Measurements from ENCODE around the gene MPPED1. TPM values are rescaled to one million over a fixed set of nuclear protein-coding genes. Genes with fewer than 3 reads are reported as not detected.

The MPPED1 gene
- total and polyA plus RNA-seq, 2 donors (not counting 1 experiment from before 2014, with no cell fraction given), result not detected

- Histone ChIP-seq H3K79me2 (ENCODE audit: control insufficient read depth, insufficient read depth, low read length) (no peaks in the 10 kb centered on the region), H3K4me3 (replicated peaks in 1 of 4; ENCODE audit: control extremely low read depth in 1 of 4, insufficient read depth in 1 of 4, low read depth in 3 of 4, low read length in 4 of 4) (no peak overlapping the region), H3K9me3 (ENCODE audit: control insufficient read depth, insufficient read depth, low read depth, low read length) (no peaks in the 10 kb centered on the region), H3K4me1 (ENCODE audit: control insufficient read depth, extremely low read depth, insufficient read depth, low read length) (no peaks in the 10 kb centered on the region), H3K27ac (ENCODE audit: insufficient read depth, low read length) (no peak overlapping the region), H3K27me3 (ENCODE audit: control insufficient read depth, insufficient read depth, low read length) (no peaks in the 10 kb centered on the region), H4K20me1 (ENCODE audit: control insufficient read depth, extremely low read depth, insufficient read depth, low read length) (no peaks in the 10 kb centered on the region), H2AFZ (ENCODE audit: low read length) (no peak overlapping the region), H3K36me3 (ENCODE audit: control insufficient read depth, insufficient read depth, low read length) (no peaks in the 10 kb centered on the region), H3K9ac (ENCODE audit: insufficient read depth, low read length) (no peak overlapping the region), H3K4me2 (ENCODE audit: extremely low read depth, insufficient read depth, low read length) (no peak overlapping the region)
- TF ChIP-seq CTCF (conservative IDR thresholded peaks at IDR 0.05 in 1 of 2, IDR thresholded peaks at IDR 0.05 in 1 of 2; ENCODE audit: low read depth in 1 of 2, low read length in 2 of 2) (no peak), EZH2 (IDR thresholded peaks at IDR 0.05; ENCODE audit: low read length, missing control alignments) (no peak)
- DNase-seq (ENCODE audit: low read depth in 2 of 2), result no peak
Measured at GRCh38 chr22:43528601-43529360, 117.0 kb downstream of the MPPED1 start.

- DNase-seq (ENCODE audit: low read depth in 2 of 2), result no peak
- H3K27me3 ChIP-seq (ENCODE audit: control insufficient read depth, insufficient read depth, low read length), result no peaks in the 10 kb centered on the region
- no peak overlapping the region for H2AFZ ChIP-seq (ENCODE audit: low read length)
- H3K9me3 ChIP-seq (ENCODE audit: control insufficient read depth, insufficient read depth, low read depth, low read length), result no peaks in the 10 kb centered on the region
- no peaks in the 10 kb centered on the region for H3K79me2 ChIP-seq (ENCODE audit: control insufficient read depth, insufficient read depth, low read length)
- H4K20me1 ChIP-seq (ENCODE audit: control insufficient read depth, extremely low read depth, insufficient read depth, low read length), result no peaks in the 10 kb centered on the region
- TF ChIP-seq EZH2 (IDR thresholded peaks at IDR 0.05; ENCODE audit: low read length, missing control alignments) (no peak), CTCF (conservative IDR thresholded peaks at IDR 0.05 in 1 of 2, IDR thresholded peaks at IDR 0.05 in 1 of 2; ENCODE audit: low read depth in 1 of 2, low read length in 2 of 2) (no peak)
- H3K4me2 ChIP-seq (ENCODE audit: extremely low read depth, insufficient read depth, low read length), result no peak overlapping the region
- no peaks in the 10 kb centered on the region for H3K4me1 ChIP-seq (ENCODE audit: control insufficient read depth, extremely low read depth, insufficient read depth, low read length)
- no peak overlapping the region for H3K27ac ChIP-seq (ENCODE audit: insufficient read depth, low read length)
- no peaks in the 10 kb centered on the region for H3K36me3 ChIP-seq (ENCODE audit: control insufficient read depth, insufficient read depth, low read length)
- no peak overlapping the region for H3K4me3 ChIP-seq (replicated peaks in 1 of 4; ENCODE audit: control extremely low read depth in 1 of 4, insufficient read depth in 1 of 4, low read depth in 3 of 4, low read length in 4 of 4)
- no peak overlapping the region for H3K9ac ChIP-seq (ENCODE audit: insufficient read depth, low read length)
Measured at GRCh38 chr22:43529461-43529860, 117.6 kb downstream of the MPPED1 start.

- TF ChIP-seq EZH2 (IDR thresholded peaks at IDR 0.05; ENCODE audit: low read length, missing control alignments) (no peak), CTCF (conservative IDR thresholded peaks at IDR 0.05 in 1 of 2, IDR thresholded peaks at IDR 0.05 in 1 of 2; ENCODE audit: low read depth in 1 of 2, low read length in 2 of 2) (no peak)
- no peak for DNase-seq (ENCODE audit: low read depth in 2 of 2)
- no peak overlapping the region for H3K9ac ChIP-seq (ENCODE audit: insufficient read depth, low read length)
- no peaks in the 10 kb centered on the region for H4K20me1 ChIP-seq (ENCODE audit: control insufficient read depth, extremely low read depth, insufficient read depth, low read length)
- no peak overlapping the region for H3K4me2 ChIP-seq (ENCODE audit: extremely low read depth, insufficient read depth, low read length)
- H3K9me3 ChIP-seq (ENCODE audit: control insufficient read depth, insufficient read depth, low read depth, low read length), result no peaks in the 10 kb centered on the region
- no peak overlapping the region for H3K4me3 ChIP-seq (replicated peaks in 1 of 4; ENCODE audit: control extremely low read depth in 1 of 4, insufficient read depth in 1 of 4, low read depth in 3 of 4, low read length in 4 of 4)
- no peaks in the 10 kb centered on the region for H3K36me3 ChIP-seq (ENCODE audit: control insufficient read depth, insufficient read depth, low read length)
- no peaks in the 10 kb centered on the region for H3K27me3 ChIP-seq (ENCODE audit: control insufficient read depth, insufficient read depth, low read length)
- H3K27ac ChIP-seq (ENCODE audit: insufficient read depth, low read length), result no peak overlapping the region
- H3K4me1 ChIP-seq (ENCODE audit: control insufficient read depth, extremely low read depth, insufficient read depth, low read length), result no peaks in the 10 kb centered on the region
- H3K79me2 ChIP-seq (ENCODE audit: control insufficient read depth, insufficient read depth, low read length), result no peaks in the 10 kb centered on the region
- no peak overlapping the region for H2AFZ ChIP-seq (ENCODE audit: low read length)
Measured at GRCh38 chr22:43529934-43530333, 118.1 kb downstream of the MPPED1 start.
